Esophagus (tissue), 2 donors: Measurements from ENCODE around the gene AUTS2. TPM values are rescaled to one million over a fixed set of nuclear protein-coding genes. Genes with fewer than 3 reads are reported as not detected.
"Not testable (repeated sequence)": the region's sequence is repeated elsewhere in the genome, so short reads cannot be mapped to it uniquely, and the experiment has no call there.

Experiments used
- H3K27ac ChIP-seq, 2 donors: one replicate each; pipeline ENCODE4 v1.5.1; 2013; ENCODE audit warnings: low read depth in 2 of 2, mild to moderate bottlenecking in 2 of 2, inconsistent platforms in 1 of 2, low read length in 1 of 2, moderate library complexity in 1 of 2
- H3K27me3 ChIP-seq, 2 donors: one replicate each; pipeline ENCODE4 v1.6.1; 2013; ENCODE audit warnings: low read length in 2 of 2, control low read depth in 1 of 2, mild to moderate bottlenecking in 1 of 2; ENCODE audit not compliant: insufficient read depth in 2 of 2, control insufficient read depth in 1 of 2
- H3K36me3 ChIP-seq, 2 donors: one replicate each; pipeline ENCODE4 v1.6.1; 2013; ENCODE audit warnings: low read length in 1 of 2; ENCODE audit not compliant: control insufficient read depth in 2 of 2, insufficient read depth in 2 of 2
- H3K4me1 ChIP-seq, 2 donors: one replicate each; pipeline ENCODE4 v1.6.1; 2013; ENCODE audit warnings: low read length in 1 of 2; ENCODE audit not compliant: control insufficient read depth in 2 of 2, insufficient read depth in 2 of 2
- H3K4me3 ChIP-seq, 2 donors: one replicate each; pipeline ENCODE4 v1.5.1; 2013; ENCODE audit warnings: low read length in 2 of 2, mild to moderate bottlenecking in 2 of 2, low read depth in 1 of 2, moderate library complexity in 1 of 2
- H3K9me3 ChIP-seq, 2 donors: one replicate each; pipeline ENCODE4 v1.6.1; 2013; ENCODE audit warnings: mild to moderate bottlenecking in 2 of 2, low read depth in 1 of 2, low read length in 1 of 2, moderate library complexity in 1 of 2; ENCODE audit not compliant: control insufficient read depth in 2 of 2, insufficient read depth in 1 of 2
- WGBS, 2 donors: extraction: QIAGEN DNeasy Blood & Tissue Kit; methylation state at CpG; one replicate each; pipeline ENCODE4 v1.1.7; 2013; 5-methylcytosine and 5-hydroxymethylcytosine counted together
- polyA plus RNA-seq, 2 donors: library from polyadenylated mRNA; stranded (reverse); fragments of 200-250 nt; gene quantifications; one replicate each; pipeline ENCODE4 v1.2.3, GENCODE V29; 2013
- donor health status: healthy with polysubstance abuse.
- donor health status: Bipolar disorder and iron deficiency.

AUTS2 gene
- polyA plus RNA-seq, 2 donors = 8.3 to 15.6 TPM

DNA sequence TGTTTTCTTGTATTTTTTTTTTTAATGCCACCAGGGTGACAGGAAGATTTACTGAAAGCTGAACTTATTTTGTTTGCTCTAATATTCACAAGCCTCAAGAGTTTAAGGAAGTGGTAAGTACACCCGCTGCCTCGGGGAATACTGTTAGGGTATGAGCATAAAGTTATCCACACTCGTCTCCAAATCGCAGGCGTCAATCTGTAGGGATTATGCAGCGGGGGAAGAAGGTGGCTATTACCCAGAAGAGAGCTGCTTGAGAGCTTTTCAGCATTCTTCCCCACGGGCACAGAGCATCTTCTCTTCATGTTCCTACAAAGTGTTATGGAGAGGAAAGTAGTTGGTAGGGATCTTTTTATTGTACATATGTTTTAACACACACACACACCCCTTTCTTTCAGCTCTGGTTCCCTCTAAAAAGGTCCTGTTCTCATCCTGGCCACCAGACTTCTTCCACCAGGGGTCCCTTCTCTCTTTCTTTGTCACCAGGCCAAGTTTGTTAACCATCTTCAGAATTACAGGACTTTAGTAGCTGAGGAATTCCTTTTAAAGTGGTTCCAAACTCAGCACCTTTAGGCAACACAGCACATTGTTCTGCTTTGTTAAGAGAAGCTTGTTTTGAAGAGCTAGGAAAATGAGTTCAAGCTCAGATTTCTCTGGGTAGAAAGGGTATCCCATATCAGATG lies 1122.1 kb downstream of the AUTS2 start:
- no peaks in the 10 kb centered on the region for H3K27me3 ChIP-seq
- 43 to 65% methylated on average over 7 of the region's 7 CpGs for WGBS, 2 donors
- no peaks in the 10 kb centered on the region for H3K9me3 ChIP-seq
- no peak overlapping the region for H3K4me3 ChIP-seq
- H3K4me1 ChIP-seq = peaks cover 8 to 9% of the 10 kb centered on the region in 2 donors
- no peaks in the 10 kb centered on the region for H3K36me3 ChIP-seq
- peak overlapping the region; percentile 16 to 27 for H3K27ac ChIP-seq

DNA sequence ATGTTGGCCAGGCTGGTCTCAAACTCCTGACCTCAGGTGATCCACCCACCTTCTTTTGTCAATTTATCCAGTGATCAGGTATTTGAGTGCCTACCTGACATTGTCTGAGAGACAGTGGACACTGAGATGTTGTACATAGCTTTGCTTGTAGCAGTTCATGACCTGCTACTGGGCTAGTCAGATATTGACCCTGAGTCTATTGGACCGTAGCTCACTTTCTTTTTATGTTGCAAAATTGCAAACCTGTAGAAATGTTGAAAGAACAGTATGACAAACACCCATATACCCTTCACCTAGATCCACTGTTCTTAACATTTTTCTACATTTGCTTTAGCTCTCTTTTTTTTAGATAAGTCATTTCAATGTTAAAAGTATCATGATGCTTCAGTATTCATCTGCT lies 1123.2 kb downstream of the AUTS2 start:
- H3K27ac ChIP-seq = no peak overlapping the region
- no peaks in the 10 kb centered on the region for H3K9me3 ChIP-seq
- peaks cover 8 to 9% of the 10 kb centered on the region in 2 donors for H3K4me1 ChIP-seq
- no peaks in the 10 kb centered on the region for H3K27me3 ChIP-seq
- no peaks in the 10 kb centered on the region for H3K36me3 ChIP-seq
- no peak overlapping the region for H3K4me3 ChIP-seq
- 85 to 91% methylated on average over 1 of the region's 1 CpG for WGBS, 2 donors

DNA sequence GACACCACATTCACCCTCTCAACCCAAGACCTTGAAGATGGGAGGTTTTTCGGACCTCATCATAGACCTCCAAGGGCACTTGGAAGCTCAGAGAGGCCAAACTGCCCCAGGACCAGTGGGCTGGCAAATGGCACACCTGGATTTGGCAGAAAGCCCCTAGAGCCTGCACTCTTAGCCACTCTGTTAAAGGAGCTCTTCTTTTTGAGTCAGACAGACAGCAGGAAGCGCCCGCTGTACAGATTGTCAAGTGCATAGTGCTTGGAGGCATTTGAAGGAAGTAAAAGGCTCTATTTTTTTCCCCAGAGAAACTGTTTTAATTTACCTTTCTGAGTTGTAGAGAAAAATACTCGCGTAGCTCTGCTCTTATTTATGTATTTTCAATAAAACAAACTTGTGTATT lies 1125.1 kb downstream of the AUTS2 start:
- peaks cover 3 to 5% of the 10 kb centered on the region in 2 donors for H3K4me1 ChIP-seq
- 73 to 82% methylated on average over 5 of the region's 5 CpGs for WGBS, 2 donors
- no peak overlapping the region for H3K4me3 ChIP-seq
- H3K27me3 ChIP-seq = no peaks in the 10 kb centered on the region
- H3K27ac ChIP-seq = peak overlapping the region in 1 of 2 donors; percentile 3
- H3K9me3 ChIP-seq = no peaks in the 10 kb centered on the region
- H3K36me3 ChIP-seq = no peaks in the 10 kb centered on the region

DNA sequence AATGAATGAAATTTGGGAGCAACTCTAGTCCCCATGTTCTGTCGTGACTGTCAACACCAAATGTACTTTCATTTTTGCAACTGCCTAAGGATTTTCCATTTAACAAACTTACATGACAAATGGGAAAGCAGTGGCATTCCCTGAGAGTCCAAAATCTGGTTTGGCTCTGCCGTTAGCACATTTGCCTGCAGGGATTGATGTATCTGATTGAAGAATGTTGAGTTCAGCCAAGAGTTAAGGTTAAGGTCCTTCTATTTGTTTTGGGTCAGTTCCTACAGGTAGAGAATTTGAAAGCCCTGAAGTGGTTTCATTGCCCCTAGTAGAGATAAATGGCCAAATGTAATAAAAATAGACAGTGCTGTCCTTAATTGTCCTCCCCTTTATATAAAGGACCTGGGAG lies 1127.2 kb downstream of the AUTS2 start:
- Histone ChIP-seq H3K36me3 (no peaks in the 10 kb centered on the region), H3K27ac (no peak overlapping the region), H3K27me3 (no peaks in the 10 kb centered on the region), H3K4me3 (peak overlapping the region in 1 of 2 donors; percentile 25), H3K4me1 (peaks cover 2 to 3% of the 10 kb centered on the region in 2 donors), H3K9me3 (no peaks in the 10 kb centered on the region)
- 37 to 58% methylated on average over 2 of the region's 2 CpGs for WGBS, 2 donors

DNA sequence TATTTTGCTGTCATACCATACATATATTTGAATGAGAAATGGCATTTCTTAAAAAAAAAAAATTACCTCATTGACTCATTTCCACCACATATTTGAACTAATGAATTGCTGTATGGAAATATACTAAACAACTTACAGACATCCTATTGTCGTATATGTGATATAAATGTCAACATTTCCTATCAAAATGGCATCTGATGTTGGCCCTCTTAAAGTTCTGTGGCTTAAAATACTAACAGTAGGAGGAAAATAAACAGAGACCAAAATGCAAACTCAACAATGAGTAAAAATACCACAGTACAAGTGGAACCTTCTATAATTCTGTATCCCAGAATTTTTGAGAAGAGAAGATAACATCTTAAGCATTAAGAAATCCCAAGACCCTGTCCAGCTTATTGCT lies 1128.0 kb downstream of the AUTS2 start:
- peak overlapping the region in 1 of 2 donors; percentile 71 for H3K27ac ChIP-seq
- H3K27me3 ChIP-seq = no peaks in the 10 kb centered on the region
- H3K4me3 ChIP-seq = no peak overlapping the region
- 70 to 79% methylated on average over 1 of the region's 1 CpG for WGBS, 2 donors
- H3K4me1 ChIP-seq = peaks cover 2 to 3% of the 10 kb centered on the region in 2 donors
- no peaks in the 10 kb centered on the region for H3K36me3 ChIP-seq
- no peaks in the 10 kb centered on the region for H3K9me3 ChIP-seq

DNA sequence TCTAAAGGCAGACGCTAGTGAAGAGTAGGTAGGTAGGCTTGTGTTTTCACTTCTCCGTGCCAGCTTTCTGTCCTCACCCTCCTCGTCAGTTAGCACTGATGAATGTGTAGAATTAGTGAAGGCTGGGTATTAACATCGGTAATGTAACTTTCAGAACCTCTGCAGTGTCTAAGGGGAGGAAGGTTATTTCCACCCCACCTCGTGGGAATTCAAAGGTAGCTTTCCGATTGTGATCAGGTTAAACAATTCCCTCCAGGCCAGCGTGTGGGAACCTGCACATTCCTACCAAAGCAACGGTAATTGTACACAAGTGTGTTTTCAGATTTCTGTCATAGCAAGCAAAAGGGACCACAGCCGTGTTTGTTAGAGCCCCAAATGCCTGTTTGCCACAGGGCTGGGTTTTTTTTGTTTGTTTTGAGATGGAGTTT lies 1128.7 kb downstream of the AUTS2 start:
- Histone ChIP-seq H3K36me3 (no peaks in the 10 kb centered on the region), H3K4me3 (no peak overlapping the region), H3K27me3 (no peaks in the 10 kb centered on the region), H3K27ac (peak overlapping the region; percentile 58 to 71), H3K9me3 (no peaks in the 10 kb centered on the region), H3K4me1 (peaks cover 2 to 3% of the 10 kb centered on the region in 2 donors)
- WGBS, 2 donors = 51 to 60% methylated on average over 9 of the region's 9 CpGs

DNA sequence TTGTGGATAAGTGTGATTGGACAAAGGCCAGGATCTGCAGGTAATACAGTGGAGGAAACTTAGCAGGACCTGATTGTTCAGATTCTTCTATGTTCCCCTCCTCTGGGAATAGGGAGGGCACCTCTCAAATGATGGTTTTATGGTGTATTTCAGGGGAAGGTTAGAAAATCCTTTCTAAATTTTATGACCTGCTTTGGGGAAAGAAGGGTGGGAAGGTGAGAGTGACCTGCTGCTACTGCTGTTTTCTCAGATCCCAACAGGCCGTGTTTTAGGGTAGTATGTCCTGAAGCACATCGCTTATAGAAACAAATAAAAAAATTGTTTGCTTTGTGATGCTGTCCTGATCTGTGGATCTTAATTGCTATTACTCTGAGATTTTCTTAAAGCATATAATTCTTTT lies 1129.6 kb downstream of the AUTS2 start:
- H3K4me3 ChIP-seq = no peak overlapping the region
- peaks cover 2 to 3% of the 10 kb centered on the region in 2 donors for H3K4me1 ChIP-seq
- 68 to 75% methylated on average over 2 of the region's 2 CpGs for WGBS, 2 donors
- no peaks in the 10 kb centered on the region for H3K36me3 ChIP-seq
- H3K27me3 ChIP-seq = no peaks in the 10 kb centered on the region
- peak overlapping the region; percentile 11 to 64 for H3K27ac ChIP-seq
- no peaks in the 10 kb centered on the region for H3K9me3 ChIP-seq

DNA sequence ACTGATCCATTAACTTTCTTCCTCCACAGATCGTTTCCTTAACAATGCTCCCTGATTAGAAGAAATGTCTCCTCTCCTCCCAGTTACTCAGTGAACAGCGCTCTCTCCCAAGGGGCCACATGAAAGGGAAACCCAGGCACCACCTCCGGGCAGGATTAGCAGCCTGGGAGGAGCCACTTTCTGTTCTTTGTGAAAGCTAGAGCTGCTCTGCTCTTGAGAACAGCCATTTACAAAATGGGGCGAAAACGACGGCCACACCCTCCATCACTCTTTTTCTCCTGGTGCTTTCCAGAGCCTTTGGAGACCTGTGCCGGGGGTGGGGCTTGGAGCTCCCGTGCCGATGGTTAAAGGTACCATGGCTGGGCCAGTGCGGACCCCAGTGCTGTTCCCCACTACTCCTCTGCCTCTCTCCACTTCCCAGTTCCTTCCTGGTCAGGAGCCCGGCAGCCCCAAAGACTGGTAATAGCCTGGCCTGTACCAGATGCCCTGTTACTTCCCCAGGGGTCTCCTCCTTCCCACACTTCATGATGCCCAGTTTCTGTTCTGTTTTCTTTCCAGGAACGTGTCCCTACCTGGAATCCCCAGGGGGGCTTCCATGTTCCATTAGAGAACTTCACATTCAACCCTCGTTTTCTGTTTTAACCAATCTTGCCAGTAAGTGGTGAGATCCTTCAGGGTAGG lies 1130.7 kb downstream of the AUTS2 start:
- 38 to 49% methylated on average over 13 of the region's 13 CpGs for WGBS, 2 donors
- H3K27ac ChIP-seq = peak overlapping the region; percentile 90 to 91
- H3K9me3 ChIP-seq = no peaks in the 10 kb centered on the region
- peaks cover 0 to 3% of the 10 kb centered on the region in 2 donors for H3K4me1 ChIP-seq
- no peaks in the 10 kb centered on the region for H3K36me3 ChIP-seq
- H3K4me3 ChIP-seq = no peak overlapping the region
- H3K27me3 ChIP-seq = no peaks in the 10 kb centered on the region

DNA sequence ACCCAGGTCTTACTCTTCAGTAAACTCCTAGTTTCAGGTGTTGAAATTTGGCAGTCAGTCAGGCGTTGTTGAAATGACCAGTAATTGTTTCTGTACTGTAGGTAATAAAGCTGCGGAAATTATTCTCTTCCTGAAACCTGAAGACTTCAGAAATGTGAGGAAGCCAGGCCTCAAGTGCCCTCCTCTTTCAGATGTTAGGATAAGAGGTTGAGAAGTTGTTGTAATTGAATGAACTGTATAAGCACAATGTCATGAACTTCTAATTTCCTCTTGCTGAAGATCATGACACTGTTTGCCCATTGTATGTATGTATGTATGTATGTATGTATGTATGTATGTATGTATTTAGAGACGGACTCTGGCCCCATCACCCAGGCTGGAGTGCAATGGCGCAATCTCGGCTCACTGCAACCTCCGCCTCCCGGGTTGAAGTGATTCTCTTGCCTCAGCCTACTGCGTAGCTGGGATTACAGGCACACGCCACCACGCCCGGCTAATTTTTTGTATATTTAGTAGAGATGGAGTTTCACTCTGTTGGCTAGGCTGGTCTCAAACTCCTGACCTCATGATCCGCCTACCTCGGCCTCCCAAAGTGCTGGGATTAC lies 1131.4 kb downstream of the AUTS2 start:
- not testable (repeated sequence) for H3K27me3 ChIP-seq, H3K4me1 ChIP-seq, H3K4me3 ChIP-seq, H3K9me3 ChIP-seq, H3K36me3 ChIP-seq
- WGBS, 2 donors = 77 to 85% methylated on average over 13 of the region's 13 CpGs
- peak overlapping the region; percentile 90 to 91 for H3K27ac ChIP-seq
